VCaP (cell line): ENCODE results near the gene RINT1.

Experiments used
- H3K27ac ChIP-seq: fragments of 450-650 bp; 2 replicates; pipeline ENCODE4 v1.5.1; 2017
- TF ChIP-seq, protein P1 (sequence below): fragments of 450-650 bp; conservative IDR thresholded peaks from 2 replicates; pipeline ENCODE4 v1.5.1; 2017; ENCODE audit warnings: mild to moderate bottlenecking, moderate library complexity

RINT1 gene

DNA sequence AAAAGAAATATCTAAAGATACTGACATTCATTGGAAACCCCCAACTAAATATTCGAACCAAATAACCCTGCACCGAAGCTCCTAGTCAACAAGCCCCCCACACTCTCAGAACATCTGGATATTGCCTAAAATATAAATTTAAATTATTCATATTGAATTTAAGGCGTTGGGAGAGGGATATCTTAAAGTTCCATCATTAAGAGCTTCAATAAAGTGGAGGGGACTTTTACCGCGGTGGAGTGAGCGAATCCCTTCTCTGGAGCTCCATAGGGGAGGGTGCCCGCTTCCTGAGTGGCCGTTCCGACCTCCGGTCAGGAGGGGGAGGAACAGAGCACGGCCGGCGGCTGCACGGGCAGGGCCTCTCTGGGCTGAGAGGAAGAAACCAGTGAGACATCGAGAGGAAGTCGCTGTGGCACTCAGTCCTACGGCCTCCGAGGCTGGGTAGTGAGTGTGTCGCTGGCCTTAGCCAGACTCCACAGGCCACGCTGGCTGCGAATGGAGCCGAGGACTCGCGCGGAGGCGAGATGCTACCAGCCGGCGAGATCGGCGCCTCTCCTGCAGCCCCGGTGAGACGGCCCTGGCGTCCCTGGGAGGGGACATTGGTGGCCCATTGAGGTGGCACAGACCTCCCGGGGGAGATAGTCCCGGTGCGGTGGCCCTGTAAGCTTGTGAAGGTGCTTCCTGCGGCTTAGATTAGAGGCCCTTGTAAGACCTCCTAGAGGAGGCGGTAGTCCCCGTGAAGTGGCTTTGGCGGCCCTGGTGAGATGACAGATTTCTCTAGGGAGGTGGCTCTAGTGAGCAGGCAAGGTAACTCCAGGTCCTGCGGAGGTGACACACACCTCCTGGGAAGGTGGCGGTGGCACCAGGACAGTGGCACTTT is at the start of gene RINT1:
Gene RINT1 (plus strand): TSS at position 410 of the 880 bp plus-strand sequence. CDS start 115 bp downstream, at position 525.
- peak within 1 kb of the TSS; percentile 89 for H3K27ac ChIP-seq
- TF ChIP-seq, protein P1, sequence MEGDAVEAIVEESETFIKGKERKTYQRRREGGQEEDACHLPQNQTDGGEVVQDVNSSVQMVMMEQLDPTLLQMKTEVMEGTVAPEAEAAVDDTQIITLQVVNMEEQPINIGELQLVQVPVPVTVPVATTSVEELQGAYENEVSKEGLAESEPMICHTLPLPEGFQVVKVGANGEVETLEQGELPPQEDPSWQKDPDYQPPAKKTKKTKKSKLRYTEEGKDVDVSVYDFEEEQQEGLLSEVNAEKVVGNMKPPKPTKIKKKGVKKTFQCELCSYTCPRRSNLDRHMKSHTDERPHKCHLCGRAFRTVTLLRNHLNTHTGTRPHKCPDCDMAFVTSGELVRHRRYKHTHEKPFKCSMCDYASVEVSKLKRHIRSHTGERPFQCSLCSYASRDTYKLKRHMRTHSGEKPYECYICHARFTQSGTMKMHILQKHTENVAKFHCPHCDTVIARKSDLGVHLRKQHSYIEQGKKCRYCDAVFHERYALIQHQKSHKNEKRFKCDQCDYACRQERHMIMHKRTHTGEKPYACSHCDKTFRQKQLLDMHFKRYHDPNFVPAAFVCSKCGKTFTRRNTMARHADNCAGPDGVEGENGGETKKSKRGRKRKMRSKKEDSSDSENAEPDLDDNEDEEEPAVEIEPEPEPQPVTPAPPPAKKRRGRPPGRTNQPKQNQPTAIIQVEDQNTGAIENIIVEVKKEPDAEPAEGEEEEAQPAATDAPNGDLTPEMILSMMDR, result peak; percentile 97

DNA sequence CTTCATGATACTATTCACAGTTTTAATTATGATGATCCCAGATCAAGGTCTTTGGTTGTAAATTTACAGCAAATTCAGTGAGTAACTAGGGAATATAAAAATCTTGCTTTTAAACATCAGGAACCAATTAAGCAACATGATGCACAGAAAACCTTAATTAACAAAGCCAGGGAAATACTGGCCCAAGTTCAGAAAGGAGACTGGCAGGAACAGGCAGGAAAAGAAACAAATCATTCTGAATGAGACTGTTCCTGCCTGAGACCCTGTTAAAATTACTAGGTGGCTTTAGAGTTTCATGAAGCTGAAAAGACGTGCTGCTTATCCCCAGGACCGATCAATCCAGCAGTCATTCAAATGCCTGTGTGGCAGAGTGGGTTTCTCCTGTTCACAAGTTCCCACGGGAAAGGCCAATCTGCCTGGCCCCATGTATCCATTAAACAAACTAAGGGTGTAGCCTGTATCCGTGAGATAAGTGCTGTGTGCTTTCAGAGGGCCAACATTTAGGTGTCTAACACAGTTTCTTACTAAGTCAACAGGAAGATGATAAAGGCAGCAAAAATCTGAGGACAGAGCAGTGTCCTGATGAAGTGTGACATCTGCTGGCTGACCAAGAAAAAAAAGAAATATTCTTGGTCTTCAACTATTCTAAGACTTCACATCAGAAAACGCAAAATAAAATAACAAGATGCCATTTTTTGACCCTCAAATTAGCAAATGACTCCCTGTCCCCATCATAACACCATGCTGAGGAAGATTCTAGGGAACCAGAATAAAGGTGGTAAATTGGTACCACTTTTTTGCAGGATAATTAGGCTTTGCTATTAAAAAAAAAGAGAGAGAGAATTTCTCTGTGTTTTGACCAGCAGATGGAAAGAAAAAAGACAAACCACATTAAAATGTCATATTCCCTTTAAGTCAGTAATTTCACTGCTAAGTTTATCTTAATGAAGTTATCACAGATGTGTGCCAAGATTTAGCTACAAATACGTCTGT is 44.1 kb upstream of the RINT1 start:
- TF ChIP-seq, protein P1, result peak; percentile 84
- H3K27ac ChIP-seq, result peak overlapping the region; percentile 60

DNA sequence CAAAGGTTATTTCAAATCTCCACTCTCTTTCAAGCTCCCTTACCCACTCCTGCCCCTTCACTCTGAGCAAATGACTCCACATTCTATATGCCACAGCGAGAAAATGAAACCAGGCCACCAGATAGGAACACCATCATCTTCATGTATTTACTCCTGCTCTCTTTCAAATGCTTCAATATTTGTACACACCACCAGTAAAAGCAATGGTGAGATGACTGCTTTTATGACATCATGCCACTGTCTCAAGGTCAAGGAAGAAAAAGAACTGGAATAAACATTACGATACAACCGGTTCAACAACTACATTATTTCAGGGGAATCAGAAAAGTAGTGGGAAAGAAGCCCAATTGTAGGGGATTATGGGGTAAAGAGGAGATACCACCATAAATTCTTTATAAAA is 42.6 kb upstream of the RINT1 start:
- TF ChIP-seq, protein P1, result no peak
- peak overlapping the region; percentile 60 for H3K27ac ChIP-seq

DNA sequence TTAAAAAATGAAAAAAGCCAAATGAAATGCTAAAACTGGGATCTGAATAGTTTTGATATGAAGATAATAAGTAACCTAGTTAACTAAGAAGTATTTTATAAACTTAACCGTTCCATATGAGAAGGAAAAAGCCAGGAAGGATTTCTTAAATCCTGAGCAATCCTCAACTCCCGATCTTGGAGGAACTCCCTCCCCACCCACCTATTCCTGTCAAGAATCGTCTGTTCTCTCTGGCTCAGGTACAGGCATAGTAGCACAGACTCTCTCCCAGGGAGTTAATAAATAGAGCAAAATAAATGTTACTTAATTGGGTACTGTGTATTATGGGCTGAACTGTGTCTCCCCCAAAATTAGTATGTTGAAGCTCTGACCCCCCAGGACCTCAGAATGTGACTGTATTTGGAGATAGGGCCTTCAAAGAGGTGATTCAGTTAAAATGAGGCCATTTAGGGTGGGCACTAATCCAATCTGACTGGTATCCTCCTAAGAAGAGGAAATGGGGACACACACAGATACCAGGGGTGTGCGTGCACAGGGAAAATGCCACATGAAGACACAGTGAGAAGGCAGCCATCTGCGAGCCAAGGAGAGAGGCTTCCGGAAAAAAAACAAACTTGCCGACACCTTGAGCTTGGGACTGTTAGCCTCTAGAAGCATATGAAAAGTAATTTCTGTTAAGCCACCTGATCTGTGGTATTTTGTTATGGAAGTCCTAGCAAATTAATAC is 38.6 kb upstream of the RINT1 start:
- no peak overlapping the region for H3K27ac ChIP-seq
- TF ChIP-seq, protein P1, result no peak

DNA sequence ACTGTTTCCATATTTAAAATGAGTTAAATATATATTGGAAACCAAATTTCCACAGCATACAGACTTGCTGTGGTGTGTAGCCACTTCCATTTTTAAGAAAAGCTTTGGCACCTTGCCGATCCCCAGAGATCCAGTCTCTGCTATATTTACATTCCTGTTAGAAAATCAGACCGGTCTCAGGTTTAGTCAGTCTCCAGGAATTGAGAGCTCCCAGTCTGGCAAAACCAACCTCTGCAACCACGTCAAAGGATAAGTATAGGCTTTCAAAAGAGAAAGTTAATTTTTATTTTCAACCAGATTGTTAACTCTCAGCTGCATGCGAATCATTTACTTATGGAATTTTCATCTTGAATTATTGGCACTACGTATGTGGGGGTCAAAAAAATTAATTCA is 38.1 kb upstream of the RINT1 start:
- no peak overlapping the region for H3K27ac ChIP-seq
- TF ChIP-seq, protein P1, result no peak

DNA sequence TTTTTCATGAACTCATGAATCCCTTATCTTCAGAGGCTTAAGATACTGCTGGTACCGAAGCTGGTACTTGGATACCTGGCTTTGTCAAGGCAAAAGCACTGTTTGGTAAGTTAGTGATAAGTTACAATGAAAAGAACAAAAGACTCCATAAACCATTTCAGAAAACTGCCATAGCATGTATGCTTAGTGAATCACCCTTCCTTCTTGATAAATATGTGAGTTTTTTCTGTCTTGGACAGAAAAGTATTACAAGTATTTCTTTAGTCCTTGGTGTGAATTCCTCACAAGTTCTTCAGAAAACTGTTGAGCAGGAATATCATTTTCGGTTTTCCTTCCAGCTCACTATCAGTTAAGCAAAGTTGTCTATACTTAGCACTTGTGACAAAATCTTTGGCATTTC is 35.5 kb upstream of the RINT1 start:
- no peak overlapping the region for H3K27ac ChIP-seq
- TF ChIP-seq, protein P1, result no peak
